Kidney epithelial cell (primary cell): ENCODE data around the gene CTPS1. TPM values are rescaled to one million over a fixed set of nuclear protein-coding genes. Genes with fewer than 3 reads are reported as not detected.

Experiments used
- DNase-seq: peaks from one replicate; pipeline ENCODE4 v3.0.0-alpha.2; 2010; ENCODE audit warnings: low read depth
- H3K27me3 ChIP-seq: 2 replicates; pipeline ENCODE4 v1.6.0; 2011; ENCODE audit warnings: low read length; ENCODE audit not compliant: control insufficient read depth, insufficient read depth
- H3K36me3 ChIP-seq: 2 replicates; pipeline ENCODE4 v1.5.1; 2011; ENCODE audit warnings: low read length; ENCODE audit not compliant: control insufficient read depth, insufficient read depth
- H3K4me3 ChIP-seq: 2 replicates; pipeline ENCODE4 v1.5.1; 2011; ENCODE audit warnings: low read depth, mild to moderate bottlenecking, control low read depth, low read length
- CTCF ChIP-seq: IDR thresholded peaks from 2 replicates; pipeline ENCODE4 v1.5.1; 2011; ENCODE audit warnings: mild to moderate bottlenecking, moderate library complexity, low read length, control low read depth, inconsistent platforms; ENCODE audit not compliant: insufficient read depth, poor library complexity, severe bottlenecking
- total RNA-seq: library from RNA; depleted of rRNA; stranded (reverse); fragments of >200 nt; gene quantifications from 2 replicates; pipeline ENCODE4 v1.2.3, GENCODE V29; 2015

Gene CTPS1
- total RNA-seq, 1 donor from 2014 or later: 59.8 TPM

- Histone ChIP-seq H3K4me3 (no peak overlapping the region), H3K27me3 (no peaks in the 10 kb centered on the region), H3K36me3 (no peaks in the 10 kb centered on the region)
- TF ChIP-seq CTCF: no peak
- no peak for DNase-seq
Measured at GRCh38 chr1:40955266-40955665, 24.2 kb upstream of the CTPS1 start.

- H3K36me3 ChIP-seq: no peaks in the 10 kb centered on the region
- no peak for TF ChIP-seq CTCF
- no peak overlapping the region for H3K4me3 ChIP-seq
- H3K27me3 ChIP-seq: no peaks in the 10 kb centered on the region
- DNase-seq: no peak
Measured at GRCh38 chr1:40956407-40956806, 23.1 kb upstream of the CTPS1 start.

GRCh38 chr1:40958210-40958609 lies 21.3 kb upstream of the CTPS1 start:
- no peak for TF ChIP-seq CTCF
- H3K36me3 ChIP-seq: no peaks in the 10 kb centered on the region
- no peak for DNase-seq
- no peaks in the 10 kb centered on the region for H3K27me3 ChIP-seq
- H3K4me3 ChIP-seq: no peak overlapping the region

- Histone ChIP-seq H3K36me3 (no peaks in the 10 kb centered on the region), H3K4me3 (no peak overlapping the region), H3K27me3 (no peaks in the 10 kb centered on the region)
- TF ChIP-seq CTCF: no peak
- DNase-seq: no peak
Measured at GRCh38 chr1:40965531-40965930, 14.0 kb upstream of the CTPS1 start.

- TF ChIP-seq CTCF: no peak
- DNase-seq: no peak
- no peak overlapping the region for H3K4me3 ChIP-seq
- H3K27me3 ChIP-seq: no peaks in the 10 kb centered on the region
- H3K36me3 ChIP-seq: no peaks in the 10 kb centered on the region
Measured at GRCh38 chr1:40966417-40966816, 13.1 kb upstream of the CTPS1 start.

GRCh38 chr1:40969445-40969844 lies 10.1 kb upstream of the CTPS1 start:
- DNase-seq: no peak
- H3K36me3 ChIP-seq: no peaks in the 10 kb centered on the region
- no peak for TF ChIP-seq CTCF
- no peak overlapping the region for H3K4me3 ChIP-seq
- no peaks in the 10 kb centered on the region for H3K27me3 ChIP-seq
